A204.1 (cell line): ENCODE results near the gene OR7G3.

Experiments
- FAIRE-seq: peaks from 2 replicates; lab custom pipeline; 2012; peaks lifted over from hg19 to GRCh38; lab: Jason Lieb, UNC

Gene OR7G3

GRCh38 chr19:9107375-9107774 is 19.4 kb downstream of the OR7G3 start, which contains the start of gene OR7G2:
Gene OR7G2 (minus strand): TSS chr19:9107475. CDS start chr19:9103243, 4,232 bp downstream.
- no peak for FAIRE-seq

- FAIRE-seq: no peak
Observed at GRCh38 chr19:9086761-9087160, 40.0 kb downstream of the OR7G3 start, which contains the start of gene OR1M1. Gene OR1M1 (plus strand): TSS chr19:9087061. CDS start chr19:9093245, 6,184 bp downstream.

GRCh38 chr19:9078651-9079050 is 48.1 kb downstream of the OR7G3 start:
- no peak for FAIRE-seq

GRCh38 chr19:9076901-9077300 is 49.8 kb downstream of the OR7G3 start:
- FAIRE-seq: no peak
